A673 (cell line): ENCODE results near the gene RAB3D. TPM values are rescaled to one million over a fixed set of nuclear protein-coding genes. Genes with fewer than 3 reads are reported as not detected.
A peak's percentile ranks its signal among the peaks of the same experiment; 100 is the strongest.
"Not testable (repeated sequence)": the region's sequence is repeated elsewhere in the genome, so short reads cannot be mapped to it uniquely, and the experiment has no call there.

ENCODE experiments used
- BruUV-seq: library from RNA; stranded (reverse); fragments of 400-500 nt; replicated peaks from 2 replicates; lab custom pipeline; 2021; lab: Mats Ljungman, UMichigan
- CTCF ChIA-PET: fragments of 300-600 bp; sonication (Branson Sonifier 250); formaldehyde crosslinking; loops from one replicate; lab custom pipeline; 2022; ENCODE audit warnings: antibody characterized with exemption; lab: Charles Lee
- POLR2A ChIA-PET: fragments of 300-600 bp; sonication (Branson Sonifier 250); formaldehyde crosslinking; loops from one replicate; lab custom pipeline; 2022; ENCODE audit warnings: antibody characterized with exemption; ENCODE audit not compliant: low non-redundant PET; lab: Charles Lee
- DNase-seq: peaks from one replicate; pipeline ENCODE4 v3.0.0-alpha.2; 2015; ENCODE audit warnings: low spot score
- H3K27ac ChIP-seq: fragments of 200-600 bp; sonication (generic); 2 replicates; pipeline ENCODE4 v1.5.1; 2016; ENCODE audit warnings: mixed run types, low read depth, mild to moderate bottlenecking, mixed read lengths, antibody characterized with exemption, low read length; ENCODE audit not compliant: poor library complexity, severe bottlenecking
- H3K27me3 ChIP-seq: fragments of 200-600 bp; sonication (generic); replicated peaks from 2 replicates; pipeline ENCODE4 v1.6.1; 2017; ENCODE audit warnings: mixed run types, low read depth, mild to moderate bottlenecking, mixed read lengths, antibody characterized with exemption, low read length; ENCODE audit not compliant: insufficient read depth, poor library complexity
- H3K36me3 ChIP-seq: fragments of 200-600 bp; sonication (generic); 2 replicates; pipeline ENCODE4 v1.6.1; 2016; ENCODE audit warnings: mixed run types, mild to moderate bottlenecking, mixed read lengths, antibody characterized with exemption, low read length; ENCODE audit not compliant: insufficient read depth, poor library complexity, severe bottlenecking
- H3K4me1 ChIP-seq: fragments of 200-600 bp; sonication (generic); 2 replicates; pipeline ENCODE4 v1.6.1; 2017; ENCODE audit warnings: mixed run types, mild to moderate bottlenecking, mixed read lengths, antibody characterized with exemption, low read length; ENCODE audit not compliant: insufficient read depth, poor library complexity, severe bottlenecking
- H3K4me3 ChIP-seq: fragments of 200-600 bp; sonication (generic); 2 replicates; pipeline ENCODE4 v1.5.1; 2016; ENCODE audit warnings: low read depth, mixed run types, mild to moderate bottlenecking, mixed read lengths, low read length; ENCODE audit not compliant: poor library complexity, severe bottlenecking
- H3K9me3 ChIP-seq: fragments of 200-600 bp; sonication (generic); 2 replicates; pipeline ENCODE4 v1.6.1; 2016; ENCODE audit warnings: mixed run types, low read depth, mild to moderate bottlenecking, mixed read lengths, antibody characterized with exemption, low read length; ENCODE audit not compliant: poor library complexity, severe bottlenecking
- CTCF ChIP-seq: fragments of 300-800, 200-600 bp; sonication (generic); conservative IDR thresholded peaks from 2 replicates; pipeline ENCODE4 v1.5.1; 2017; ENCODE audit warnings: low read depth, mild to moderate bottlenecking, antibody characterized with exemption, low read length, moderate library complexity, mixed read lengths
- EZH2 ChIP-seq: fragments of 200-600 bp; sonication (generic); IDR thresholded peaks from 2 replicates; pipeline ENCODE4 v1.6.1; 2017; ENCODE audit warnings: borderline replicate concordance, low read depth, mild to moderate bottlenecking, mixed read lengths, antibody characterized with exemption, low read length; ENCODE audit not compliant: poor library complexity, severe bottlenecking
- intact Hi-C: fragments of 100-400 bp; cut with micrococcal nuclease; formaldehyde crosslinking; loops from one replicate; pipeline ENCODE4 v1.10.0; 2022; ENCODE audit not compliant: unreplicated experiment
- total RNA-seq: library from RNA; stranded (reverse); gene quantifications from 2 replicates; pipeline ENCODE4 v1.2.3, GENCODE V29; 2021

RAB3D gene
- total RNA-seq, 1 experiment from 2014 or later, result 25.4 TPM

- intact Hi-C loops, result no loop called here
Observed at GRCh38 chr19:11323601-11324078, 15.8 kb downstream of the RAB3D start.

GRCh38 chr19:11322269-11323024, 17.0 kb downstream of the RAB3D start:
- H3K27ac ChIP-seq, result no peak overlapping the region
- H3K9me3 ChIP-seq, result no peaks in the 10 kb centered on the region
- ChIA-PET CTCF (interaction anchor here (0.6 to 0.7 kb wide), 2 partner anchors 102 to 235 kb away, joined by 3 to 5 read pairs; no protein-coding TSS in a partner anchor), POLR2A (no interaction called here)
- H3K36me3 ChIP-seq, result peaks cover 4% of the 10 kb centered on the region
- no peak overlapping the region for H3K4me3 ChIP-seq
- intact Hi-C loops, result no loop called here
- BruUV-seq, result no TSS peak
- DNase-seq, result no peak
- H3K4me1 ChIP-seq, result peaks cover 27% of the 10 kb centered on the region
- no peaks in the 10 kb centered on the region for H3K27me3 ChIP-seq
- TF ChIP-seq EZH2 (no peak), CTCF (no peak)

More at GRCh38 chr19:11323601-11324078, 15.8 kb downstream of the RAB3D start:
- CTCF ChIA-PET, result interaction anchor here (0.7 kb wide), 1 partner anchor 110 kb away, joined by 9 read pairs; no protein-coding TSS in a partner anchor
- Histone ChIP-seq H3K36me3 (peaks cover 4% of the 10 kb centered on the region), H3K27ac (peak overlapping the region; percentile 68), H3K9me3 (no peaks in the 10 kb centered on the region), H3K4me3 (no peak overlapping the region), H3K4me1 (peaks cover 27% of the 10 kb centered on the region), H3K27me3 (no peaks in the 10 kb centered on the region)
- BruUV-seq, result TSS peak; percentile 41
- no peak for TF ChIP-seq CTCF
- TF ChIP-seq EZH2, result no peak
- DNase-seq, result no peak
- POLR2A ChIA-PET, result no interaction called here

- Histone ChIP-seq H3K27ac (no peak overlapping the region), H3K4me1 (peaks cover 27% of the 10 kb centered on the region), H3K36me3 (peaks cover 4% of the 10 kb centered on the region), H3K27me3 (no peaks in the 10 kb centered on the region), H3K9me3 (no peaks in the 10 kb centered on the region), H3K4me3 (no peak overlapping the region)
- ChIA-PET POLR2A (no interaction called here), CTCF (interaction anchor here (0.6 kb wide), 1 partner anchor 236 kb away, joined by 5 read pairs; no protein-coding TSS in a partner anchor)
- intact Hi-C loops, result no loop called here
- BruUV-seq, result no TSS peak
- TF ChIP-seq CTCF, result no peak
- no peak for TF ChIP-seq EZH2
- DNase-seq, result no peak
Observed at GRCh38 chr19:11321191-11322126, 18.0 kb downstream of the RAB3D start.

- intact Hi-C loops, BruUV-seq, CTCF ChIA-PET, H3K4me3 ChIP-seq, DNase-seq, H3K27ac ChIP-seq, H3K27me3 ChIP-seq, H3K9me3 ChIP-seq, H3K36me3 ChIP-seq: not testable (repeated sequence)
- H3K4me1 ChIP-seq, result peaks cover 27% of the 10 kb centered on the region
- POLR2A ChIA-PET, result interaction anchor here (0.5 kb wide), 1 partner anchor 22 kb away, joined by 4 read pairs; no protein-coding TSS in a partner anchor
Observed at GRCh38 chr19:11320278-11320995, 19.0 kb downstream of the RAB3D start.
